NCI-H524 (cell line): ENCODE measurements around the gene GARIN5B.
"Not testable (repeated sequence)": the region's sequence is repeated elsewhere in the genome, so short reads cannot be mapped to it uniquely, and the experiment has no call there.

Experiments used
- DNase-seq, 2 experiments: peaks; one replicate each; lab custom pipeline; 2025; lab: John Stamatoyannopoulos, UW

Gene GARIN5B

GRCh38 chr19:55348317-55349034 is 14.6 kb downstream of the GARIN5B start:
- no peak for DNase-seq

- no peak for DNase-seq
These were observed 15.5 kb downstream of the GARIN5B start for GRCh38 chr19:55347442-55348009.

- no peak for DNase-seq
These were observed 16.2 kb downstream of the GARIN5B start for GRCh38 chr19:55346725-55347441.

- DNase-seq, result no peak
These were observed 17.0 kb downstream of the GARIN5B start for GRCh38 chr19:55345818-55346724.

- DNase-seq, result no peak
These were observed 17.8 kb downstream of the GARIN5B start for GRCh38 chr19:55345101-55345817.

GRCh38 chr19:55344444-55344843 is 18.6 kb downstream of the GARIN5B start:
- no peak for DNase-seq

- no peak for DNase-seq
These were observed 21.2 kb downstream of the GARIN5B start for GRCh38 chr19:55341595-55342531.

GRCh38 chr19:55341171-55341588 is 21.9 kb downstream of the GARIN5B start:
- peak; percentile 74 to 81 for DNase-seq

GRCh38 chr19:55340784-55341147 is 22.3 kb downstream of the GARIN5B start:
- peak; percentile 54 to 74 for DNase-seq

GRCh38 chr19:55339889-55340783 is 22.9 kb downstream of the GARIN5B start:
- DNase-seq, result no peak

- DNase-seq, result peak; percentile 100
These were observed 23.8 kb downstream of the GARIN5B start, which contains the start of gene KMT5C for GRCh38 chr19:55339105-55339888. TSS of gene KMT5C (plus strand) at chr19:55339876. CDS start at chr19:55341937, 2,061 bp downstream.

GRCh38 chr19:55336101-55336500 is 27.0 kb downstream of the GARIN5B start:
- no peak for DNase-seq

GRCh38 chr19:55333870-55334269 is 29.2 kb downstream of the GARIN5B start:
- DNase-seq, result no peak

GRCh38 chr19:55329791-55330190 is 33.3 kb downstream of the GARIN5B start:
- not testable (repeated sequence) for DNase-seq

GRCh38 chr19:55328774-55329318 is 34.2 kb downstream of the GARIN5B start:
- peak in 1 of 2 experiments; percentile 41 for DNase-seq

GRCh38 chr19:55325172-55325571 is 37.9 kb downstream of the GARIN5B start, which contains the start of gene TMEM150B:
TSS of gene TMEM150B (minus strand) at chr19:55325341. CDS start at chr19:55321036, 4,305 bp downstream.
- DNase-seq, result no peak

GRCh38 chr19:55324662-55325061 is 38.4 kb downstream of the GARIN5B start:
- no peak for DNase-seq
